ENCODE data around the gene MAST2.

Gene MAST2

GRCh38 chr1:46065405-46065804 is 262.0 kb downstream of the MAST2 start:
- no peak for DNase-seq (ENCODE audit: low spot score)

GRCh38 chr1:46067652-46068051 is 264.2 kb downstream of the MAST2 start:
- no peak for DNase-seq (ENCODE audit: low spot score)

GRCh38 chr1:46068525-46068924 is 265.1 kb downstream of the MAST2 start:
- no peak for DNase-seq (ENCODE audit: low spot score)

- DNase-seq (ENCODE audit: low spot score), result no peak
These were observed 266.9 kb downstream of the MAST2 start for GRCh38 chr1:46070164-46070814.

GRCh38 chr1:46072975-46073374 is 269.6 kb downstream of the MAST2 start:
- DNase-seq (ENCODE audit: low spot score), result no peak

GRCh38 chr1:46076343-46076742 is 272.9 kb downstream of the MAST2 start:
- DNase-seq (ENCODE audit: low spot score), result no peak

- DNase-seq (ENCODE audit: low spot score), result no peak
These were observed 274.2 kb downstream of the MAST2 start for GRCh38 chr1:46077644-46078043.

GRCh38 chr1:46080257-46080656 is 276.8 kb downstream of the MAST2 start:
- no peak for DNase-seq (ENCODE audit: low spot score)

- DNase-seq (ENCODE audit: low spot score), result no peak
These were observed 277.8 kb downstream of the MAST2 start for GRCh38 chr1:46081206-46081605.

GRCh38 chr1:46081619-46082018 is 278.2 kb downstream of the MAST2 start:
- no peak for DNase-seq (ENCODE audit: low spot score)

GRCh38 chr1:46083579-46083978 is 280.2 kb downstream of the MAST2 start:
- no peak for DNase-seq (ENCODE audit: low spot score)

GRCh38 chr1:46084553-46085451 is 281.4 kb downstream of the MAST2 start:
- no peak for DNase-seq (ENCODE audit: low spot score)

All from HuH-7 (cell line).